ENCODE measurements around the gene MTARC2. TPM values are rescaled to one million over a fixed set of nuclear protein-coding genes. Genes with fewer than 3 reads are reported as not detected.

MTARC2 gene
- total and polyA plus RNA-seq, 2 experiments from 2014 or later: 1.9 to 4.8 TPM

DNA sequence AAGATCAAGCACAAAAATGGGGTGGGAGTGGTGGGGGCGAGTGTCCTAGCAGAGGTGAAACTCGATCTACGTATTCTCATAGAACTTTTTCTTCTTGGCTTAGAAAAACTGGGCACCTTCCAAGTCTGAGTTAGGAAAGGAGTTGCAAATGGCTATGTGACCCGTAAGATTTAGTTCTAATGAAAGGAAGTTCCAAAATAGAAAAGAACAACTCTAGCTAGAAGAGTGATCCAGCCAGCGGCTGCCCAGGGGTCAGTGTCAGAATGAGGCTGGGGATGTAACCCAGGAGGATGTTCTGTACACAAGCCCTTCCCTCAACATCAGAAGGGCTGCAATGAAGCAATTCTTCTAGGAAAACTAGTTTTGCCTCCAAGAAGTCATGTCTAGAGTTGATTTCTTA is 43.8 kb downstream of the MTARC2 start:
- WGBS, 2 experiments (ENCODE audit: low coverage in 1 of 2, low lambda C conversion rate in 2 of 2, missing lambda C conversion rate in 2 of 2): 74 to 78% methylated on average over 5 of the region's 5 CpGs
- Histone ChIP-seq H3K4me2 (ENCODE audit: unreplicated experiment) (no peak overlapping the region), H3K27me3 (replicated peaks; ENCODE audit: insufficient read depth) (no peaks in the 10 kb centered on the region), H3K79me2 (ENCODE audit: insufficient read depth) (no peaks in the 10 kb centered on the region), H3K36me3 (ENCODE audit: low read depth) (no peaks in the 10 kb centered on the region), H3K9me3 (ENCODE audit: low read depth) (no peaks in the 10 kb centered on the region), H3K4me1 (ENCODE audit: insufficient read depth) (no peaks in the 10 kb centered on the region), H4K20me1 (ENCODE audit: insufficient read depth) (no peaks in the 10 kb centered on the region), H3K9ac (no peak overlapping the region), H3F3A (ENCODE audit: insufficient read depth) (no peaks in the 10 kb centered on the region), H2AFZ (no peak overlapping the region), H3K27ac (no peak overlapping the region), H3K9me2 (ENCODE audit: insufficient read depth) (no peaks in the 10 kb centered on the region), H3K4me3 (no peak overlapping the region)
- TF ChIP-seq EZH2 (IDR thresholded peaks at IDR 0.05; ENCODE audit: insufficient read depth, poor library complexity, severe bottlenecking): no peak
- no peak for TF ChIP-seq EZH2phosphoT487 (IDR thresholded peaks at IDR 0.05; ENCODE audit: insufficient read depth, low read depth)
- in situ Hi-C loops (cut with MboI): no loop called here
- DNase-seq: no peak

GRCh38 chr1:220796530-220796929 is 48.4 kb downstream of the MTARC2 start:
- Histone ChIP-seq H3K36me3 (ENCODE audit: low read depth) (no peaks in the 10 kb centered on the region), H3K4me3 (no peak overlapping the region), H2AFZ (no peak overlapping the region), H3K27me3 (replicated peaks; ENCODE audit: insufficient read depth) (no peaks in the 10 kb centered on the region), H3K9me3 (ENCODE audit: low read depth) (no peaks in the 10 kb centered on the region), H3K9ac (no peak overlapping the region), H3K27ac (no peak overlapping the region), H3K79me2 (ENCODE audit: insufficient read depth) (no peaks in the 10 kb centered on the region), H3F3A (ENCODE audit: insufficient read depth) (no peaks in the 10 kb centered on the region), H4K20me1 (ENCODE audit: insufficient read depth) (no peaks in the 10 kb centered on the region), H3K9me2 (ENCODE audit: insufficient read depth) (no peaks in the 10 kb centered on the region), H3K4me1 (ENCODE audit: insufficient read depth) (0 out of 2 replicates have a peak, but pooled peaks cover 3% of the 10 kb centered on the region), H3K4me2 (ENCODE audit: unreplicated experiment) (no peak overlapping the region)
- DNase-seq: no peak
- 84 to 90% methylated on average over 10 of the region's 10 CpGs for WGBS, 2 experiments (ENCODE audit: low coverage in 1 of 2, low lambda C conversion rate in 2 of 2, missing lambda C conversion rate in 2 of 2)
- in situ Hi-C loops (cut with MboI): no loop called here
- TF ChIP-seq EZH2 (IDR thresholded peaks at IDR 0.05; ENCODE audit: insufficient read depth, poor library complexity, severe bottlenecking): no peak
- TF ChIP-seq EZH2phosphoT487 (IDR thresholded peaks at IDR 0.05; ENCODE audit: insufficient read depth, low read depth): no peak

DNA sequence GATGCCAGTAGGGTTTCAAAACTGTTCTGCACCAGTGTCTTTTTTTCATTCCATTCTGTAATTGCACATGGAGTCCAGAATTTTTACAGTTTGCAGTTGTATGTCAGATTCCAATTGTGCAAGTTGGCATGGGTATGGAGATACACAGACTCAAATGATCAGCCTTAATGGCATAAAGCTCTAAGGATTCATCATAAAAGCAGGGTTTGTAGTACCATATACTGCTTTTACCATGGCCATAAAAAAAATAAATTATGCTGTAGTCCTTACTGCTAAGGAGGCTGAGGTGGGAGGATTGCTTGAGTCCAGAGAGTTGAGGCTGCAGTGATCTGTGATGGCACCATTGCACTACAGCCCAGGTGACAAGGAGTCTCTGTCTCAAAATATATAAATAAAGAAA is 48.9 kb downstream of the MTARC2 start:
- Histone ChIP-seq H2AFZ (no peak overlapping the region), H3K27me3 (replicated peaks; ENCODE audit: insufficient read depth) (no peaks in the 10 kb centered on the region), H3K4me2 (ENCODE audit: unreplicated experiment) (no peak overlapping the region), H3K9me2 (ENCODE audit: insufficient read depth) (no peaks in the 10 kb centered on the region), H3K9me3 (ENCODE audit: low read depth) (no peaks in the 10 kb centered on the region), H3F3A (ENCODE audit: insufficient read depth) (no peaks in the 10 kb centered on the region), H3K79me2 (ENCODE audit: insufficient read depth) (no peaks in the 10 kb centered on the region), H4K20me1 (ENCODE audit: insufficient read depth) (no peaks in the 10 kb centered on the region), H3K4me3 (no peak overlapping the region), H3K36me3 (ENCODE audit: low read depth) (no peaks in the 10 kb centered on the region), H3K4me1 (ENCODE audit: insufficient read depth) (0 out of 2 replicates have a peak, but pooled peaks cover 3% of the 10 kb centered on the region), H3K9ac (no peak overlapping the region), H3K27ac (no peak overlapping the region)
- TF ChIP-seq EZH2 (IDR thresholded peaks at IDR 0.05; ENCODE audit: insufficient read depth, poor library complexity, severe bottlenecking): no peak
- TF ChIP-seq EZH2phosphoT487 (IDR thresholded peaks at IDR 0.05; ENCODE audit: insufficient read depth, low read depth): no peak
- no peak for DNase-seq
- in situ Hi-C loops (cut with MboI): no loop called here

DNA sequence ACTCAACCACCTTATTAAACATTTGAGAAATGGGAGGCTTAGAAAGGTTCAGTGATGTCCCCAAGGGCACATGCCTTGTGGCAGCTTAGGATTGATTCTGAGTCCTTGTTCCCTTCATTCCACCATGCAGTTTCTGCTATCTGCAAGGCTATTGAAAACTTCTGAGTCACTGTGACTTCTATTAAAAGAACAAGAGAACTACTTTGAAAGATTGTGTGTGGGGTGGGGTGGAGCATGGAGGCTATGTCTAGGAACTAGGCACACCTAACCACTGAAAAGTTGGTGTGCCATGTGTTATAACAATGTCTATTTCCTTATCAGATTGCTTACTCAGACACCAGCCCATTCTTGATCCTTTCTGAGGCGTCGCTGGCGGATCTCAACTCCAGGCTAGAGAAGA is 49.4 kb downstream of the MTARC2 start:
- WGBS, 2 experiments (ENCODE audit: low coverage in 1 of 2, low lambda C conversion rate in 2 of 2, missing lambda C conversion rate in 2 of 2): 98 to 100% methylated on average over 3 of the region's 3 CpGs
- Histone ChIP-seq H3K9ac (no peak overlapping the region), H3K4me2 (ENCODE audit: unreplicated experiment) (no peak overlapping the region), H3K9me3 (ENCODE audit: low read depth) (no peaks in the 10 kb centered on the region), H3K27ac (no peak overlapping the region), H3K27me3 (replicated peaks; ENCODE audit: insufficient read depth) (no peaks in the 10 kb centered on the region), H3K4me3 (no peak overlapping the region), H3K9me2 (ENCODE audit: insufficient read depth) (no peaks in the 10 kb centered on the region), H4K20me1 (ENCODE audit: insufficient read depth) (no peaks in the 10 kb centered on the region), H2AFZ (no peak overlapping the region), H3K36me3 (ENCODE audit: low read depth) (no peaks in the 10 kb centered on the region), H3K79me2 (ENCODE audit: insufficient read depth) (no peaks in the 10 kb centered on the region), H3F3A (ENCODE audit: insufficient read depth) (no peaks in the 10 kb centered on the region), H3K4me1 (ENCODE audit: insufficient read depth) (0 out of 2 replicates have a peak, but pooled peaks cover 3% of the 10 kb centered on the region)
- in situ Hi-C loops (cut with MboI): no loop called here
- TF ChIP-seq EZH2 (IDR thresholded peaks at IDR 0.05; ENCODE audit: insufficient read depth, poor library complexity, severe bottlenecking) (no peak), EZH2phosphoT487 (IDR thresholded peaks at IDR 0.05; ENCODE audit: insufficient read depth, low read depth) (no peak)
- DNase-seq: peak; percentile 23

GRCh38 chr1:220798338-220798737 is 50.2 kb downstream of the MTARC2 start:
- H3F3A ChIP-seq (ENCODE audit: insufficient read depth): no peaks in the 10 kb centered on the region
- no peak for DNase-seq
- no peaks in the 10 kb centered on the region for H3K36me3 ChIP-seq (ENCODE audit: low read depth)
- in situ Hi-C loops (cut with MboI): no loop called here
- no peak overlapping the region for H3K27ac ChIP-seq
- no peak overlapping the region for H3K4me3 ChIP-seq
- no peaks in the 10 kb centered on the region for H4K20me1 ChIP-seq (ENCODE audit: insufficient read depth)
- H3K27me3 ChIP-seq (replicated peaks; ENCODE audit: insufficient read depth): no peaks in the 10 kb centered on the region
- H3K9me2 ChIP-seq (ENCODE audit: insufficient read depth): no peaks in the 10 kb centered on the region
- H3K9me3 ChIP-seq (ENCODE audit: low read depth): no peaks in the 10 kb centered on the region
- no peaks in the 10 kb centered on the region for H3K79me2 ChIP-seq (ENCODE audit: insufficient read depth)
- H2AFZ ChIP-seq: no peak overlapping the region
- H3K4me2 ChIP-seq (ENCODE audit: unreplicated experiment): no peak overlapping the region
- H3K4me1 ChIP-seq (ENCODE audit: insufficient read depth): 0 out of 2 replicates have a peak, but pooled peaks cover 3% of the 10 kb centered on the region
- no peak for TF ChIP-seq EZH2phosphoT487 (IDR thresholded peaks at IDR 0.05; ENCODE audit: insufficient read depth, low read depth)
- TF ChIP-seq EZH2 (IDR thresholded peaks at IDR 0.05; ENCODE audit: insufficient read depth, poor library complexity, severe bottlenecking): no peak
- H3K9ac ChIP-seq: no peak overlapping the region
- WGBS, 2 experiments (ENCODE audit: low coverage in 1 of 2, low lambda C conversion rate in 2 of 2, missing lambda C conversion rate in 2 of 2): 82 to 88% methylated on average over 2 of the region's 2 CpGs

All from GM23248 (cell line).